GM19099 (cell line): ENCODE measurements around the gene RIOX2.

Experiments used
- POLR2A ChIP-seq: IDR thresholded peaks from 3 replicates; pipeline ENCODE4 v1.6.1; 2011; ENCODE audit warnings: low read depth; ENCODE audit not compliant: insufficient read length; ENCODE audit errors: extremely low read depth

The RIOX2 gene

DNA sequence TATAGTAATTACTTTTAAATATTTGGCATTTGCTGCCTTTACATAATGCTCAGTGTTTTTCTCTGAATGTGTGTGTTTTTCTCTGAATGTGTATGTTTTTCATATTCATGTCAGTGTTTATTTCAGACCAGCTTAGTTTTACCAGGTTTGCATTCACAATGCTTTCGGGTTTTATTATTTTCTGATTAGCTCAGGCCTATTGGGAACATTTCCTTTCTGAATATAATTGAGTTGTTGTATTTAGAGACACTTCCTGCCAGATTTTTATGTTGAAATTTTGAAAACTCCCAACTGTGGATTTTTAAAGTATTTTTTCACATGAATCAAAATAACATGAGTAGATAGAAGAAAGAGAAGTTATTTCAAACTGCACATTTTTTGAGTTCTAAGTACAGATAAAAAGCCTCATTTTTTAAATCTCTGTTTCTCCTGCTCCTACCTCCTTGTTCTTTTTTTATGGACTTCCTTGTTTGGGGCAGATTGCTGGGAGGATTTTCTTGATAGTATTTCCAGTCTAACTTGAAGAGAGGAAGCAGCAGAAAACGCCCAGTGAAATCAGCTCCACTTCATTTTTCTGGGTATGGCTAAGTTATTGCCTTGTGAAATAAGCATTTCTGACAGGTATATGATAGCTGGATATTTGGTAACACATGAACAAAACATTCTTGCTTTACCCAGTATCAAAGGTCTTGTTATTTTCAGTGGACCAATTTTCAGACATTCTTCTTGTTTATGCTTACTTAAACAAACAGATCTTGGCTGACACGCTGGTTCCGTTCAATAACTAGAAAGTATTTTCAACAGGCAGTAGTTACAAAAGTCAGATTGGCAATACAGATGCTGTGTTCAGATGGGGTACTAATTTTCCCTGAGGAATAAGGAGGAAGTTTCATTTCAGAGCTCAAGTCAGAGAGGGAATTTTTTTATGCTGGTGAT, 70.7 kb downstream of the RIOX2 start:
- TF ChIP-seq POLR2A = no peak

DNA sequence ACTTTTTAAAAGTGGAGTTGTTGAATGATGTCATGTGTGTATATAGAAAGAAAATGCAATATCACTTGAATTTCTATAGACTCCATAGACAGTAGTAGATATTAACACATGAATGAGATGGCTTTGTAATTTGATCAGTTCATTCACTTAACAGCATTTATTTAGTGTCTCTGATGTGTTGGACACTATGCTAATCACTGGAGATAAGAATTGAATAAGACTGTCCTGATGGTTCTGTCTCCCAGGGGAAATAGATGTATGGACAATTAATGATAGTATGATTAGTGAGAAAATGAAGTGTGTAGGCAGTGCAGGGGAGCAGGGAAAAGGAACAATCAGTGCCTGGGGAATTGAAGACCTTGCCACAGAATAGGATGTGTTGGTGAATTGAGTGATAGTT, 72.9 kb downstream of the RIOX2 start:
- TF ChIP-seq POLR2A = no peak

DNA sequence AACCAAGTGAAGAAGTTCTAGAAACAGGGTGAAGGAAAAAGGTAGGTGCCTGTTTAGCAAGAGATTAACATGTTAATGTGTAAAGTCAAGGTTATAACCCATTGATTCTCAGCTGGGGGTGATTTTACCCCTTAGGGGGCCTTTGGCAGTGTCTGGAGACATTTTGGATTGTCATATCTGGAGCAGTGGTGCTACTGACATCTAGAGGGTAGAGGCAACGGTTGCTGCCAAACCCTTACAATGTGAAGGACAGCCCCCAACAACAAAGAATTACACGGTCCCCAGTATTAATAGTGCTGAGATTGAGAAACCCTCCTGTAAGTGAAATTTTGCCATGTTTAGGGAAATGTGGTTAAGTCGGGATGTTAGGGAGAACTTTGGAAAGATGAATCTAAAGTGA, 75.7 kb downstream of the RIOX2 start:
- no peak for TF ChIP-seq POLR2A

DNA sequence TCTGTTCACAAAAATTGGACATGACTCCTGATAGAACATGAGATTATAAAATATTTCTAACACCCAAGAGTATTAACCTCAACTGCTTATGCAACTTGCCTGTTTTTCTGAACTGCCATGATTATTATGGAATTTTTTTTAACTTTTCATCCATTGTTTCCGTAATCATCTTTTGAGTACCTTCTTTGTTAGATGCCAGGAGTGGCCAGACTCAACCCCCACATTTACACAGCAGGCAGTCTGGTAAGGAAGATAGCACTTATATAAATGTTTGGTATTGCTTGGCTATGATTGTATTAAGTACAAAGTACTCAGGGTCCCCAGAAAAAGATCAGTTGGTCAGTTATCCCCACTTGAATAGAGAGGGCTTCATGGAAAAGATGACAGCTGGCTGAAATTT, 76.1 kb downstream of the RIOX2 start:
- no peak for TF ChIP-seq POLR2A

DNA sequence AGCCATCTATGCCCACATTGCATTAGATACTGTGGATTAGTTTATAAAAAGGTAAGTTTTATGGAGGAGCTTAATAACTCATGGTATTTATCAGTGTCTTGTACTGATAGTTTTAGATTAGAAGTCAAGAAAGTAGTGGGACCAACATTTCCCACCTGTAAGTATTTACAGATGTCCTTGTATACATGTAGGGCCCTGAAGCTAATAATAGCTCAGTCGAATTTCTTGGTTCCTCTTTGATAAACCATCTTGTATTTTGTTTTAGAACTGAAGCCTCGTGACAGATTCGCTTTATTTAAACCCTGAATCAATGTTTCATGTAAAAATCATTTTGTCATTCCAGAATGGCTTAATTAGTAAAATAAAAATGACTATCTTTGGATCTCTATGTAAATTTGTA, 77.0 kb downstream of the RIOX2 start:
- no peak for TF ChIP-seq POLR2A

DNA sequence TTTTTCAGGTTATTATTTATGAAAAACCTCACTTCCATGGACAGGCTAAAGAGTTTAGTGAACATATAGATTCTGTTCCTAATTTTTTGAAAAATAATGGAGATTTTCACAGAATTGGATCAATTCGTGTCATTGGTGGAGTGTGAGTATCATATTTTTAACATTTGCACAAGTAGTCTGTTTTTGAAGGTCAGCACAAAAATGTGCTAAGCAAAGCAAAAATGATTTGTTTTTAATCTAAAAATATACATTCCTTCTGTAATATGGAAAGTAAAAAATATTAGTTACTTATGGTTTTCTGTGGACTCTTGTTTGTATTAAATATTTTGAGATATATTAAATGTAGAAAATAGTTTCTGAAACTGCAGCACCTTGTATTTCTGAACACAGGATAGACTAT, 79.4 kb downstream of the RIOX2 start:
- TF ChIP-seq POLR2A = no peak
